Measurements from ENCODE around the gene TRAPPC2L.

GRCh38 chr16:88828711-88829110, 28.2 kb upstream of the TRAPPC2L start:
- TF ChIP-seq TAF1 (IDR thresholded peaks at IDR 0.05; ENCODE audit: borderline replicate concordance, insufficient read depth, low read length) (no peak), SIN3A (IDR thresholded peaks at IDR 0.05; ENCODE audit: borderline replicate concordance, insufficient read depth, low read length) (no peak), POLR2AphosphoS5 (IDR thresholded peaks at IDR 0.05; ENCODE audit: low read depth, low read length) (no peak)
